IMR-90 (cell line): Measurements from ENCODE around the gene KCTD19. TPM values are rescaled to one million over a fixed set of nuclear protein-coding genes. Genes with fewer than 3 reads are reported as not detected.
"Not testable (repeated sequence)": the region's sequence is repeated elsewhere in the genome, so short reads cannot be mapped to it uniquely, and the experiment has no call there.

Experiments used
- ATAC-seq: fragments of 200-7000 bp; cut with Tn5 transposase; 2 replicates; pipeline ENCODE4 v1.9.1; 2020; ENCODE audit warnings: low read depth, mild to moderate bottlenecking, moderate library complexity
- BruUV-seq: library from RNA; stranded (reverse); fragments of 400-500 nt; replicated peaks from 2 replicates; lab custom pipeline; 2021; lab: Mats Ljungman, UMichigan
- CTCF ChIA-PET: fragments of 300-600 bp; formaldehyde crosslinking; extraction: SDS; loops from one replicate; lab custom pipeline; 2021; ENCODE audit warnings: antibody characterized with exemption; lab: Yijun Ruan, JAX
- POLR2A ChIA-PET: fragments of 300-600 bp; sonication (Branson Sonifier 250); formaldehyde crosslinking; loops from one replicate; lab custom pipeline; 2022; ENCODE audit warnings: antibody characterized with exemption; ENCODE audit not compliant: unreplicated experiment; lab: Charles Lee
- DNase-seq: peaks from one replicate; pipeline ENCODE4 v3.0.0; 2013
- H2AFZ ChIP-seq: replicated peaks from 2 replicates; pipeline ENCODE3; 2013; ENCODE audit warnings: low read length, mild to moderate bottlenecking; ENCODE audit not compliant: poor library complexity
- H2AK5ac ChIP-seq: 2 replicates; pipeline ENCODE4 v1.6.1; 2013; ENCODE audit warnings: low read depth, low read length, inconsistent platforms
- H2AK9ac ChIP-seq: replicated peaks from 2 replicates; pipeline ENCODE3; 2013; ENCODE audit warnings: mild to moderate bottlenecking, low read depth, low read length, moderate library complexity; ENCODE audit not compliant: poor library complexity
- H2BK120ac ChIP-seq: 2 replicates; pipeline ENCODE4 v1.6.1; 2013; ENCODE audit warnings: low read depth, low read length, inconsistent platforms
- H2BK15ac ChIP-seq: 3 replicates; pipeline ENCODE4 v1.6.1; 2013; ENCODE audit warnings: low read depth, low read length, inconsistent platforms
- H2BK20ac ChIP-seq: 2 replicates; pipeline ENCODE4 v1.6.1; 2013; ENCODE audit warnings: low read depth, mild to moderate bottlenecking, inconsistent platforms, low read length, moderate library complexity
- H2BK5ac ChIP-seq: 2 replicates; pipeline ENCODE4 v1.6.1; 2013; ENCODE audit warnings: mild to moderate bottlenecking, low read depth, low read length, inconsistent platforms; ENCODE audit not compliant: poor library complexity, severe bottlenecking
- H3K14ac ChIP-seq: replicated peaks from 2 replicates; pipeline ENCODE4 v1.6.1; 2013; ENCODE audit warnings: low read depth, low read length, inconsistent platforms
- H3K18ac ChIP-seq: 2 replicates; pipeline ENCODE4 v1.6.1; 2013; ENCODE audit warnings: low read depth, low read length, control low read depth
- H3K23ac ChIP-seq: 2 replicates; pipeline ENCODE4 v1.6.1; 2013; ENCODE audit warnings: low read depth, low read length, inconsistent platforms
- H3K27ac ChIP-seq: 2 replicates; pipeline ENCODE4 v1.5.1; 2013; ENCODE audit warnings: mild to moderate bottlenecking, control low read depth, low read length; ENCODE audit not compliant: insufficient read depth
- H3K27me3 ChIP-seq: 2 replicates; pipeline ENCODE4 v1.6.1; 2013; ENCODE audit warnings: low read length; ENCODE audit not compliant: control insufficient read depth, insufficient read depth
- H3K36me3 ChIP-seq: 2 replicates; pipeline ENCODE4 v1.6.1; 2013; ENCODE audit warnings: low read length, mixed read lengths; ENCODE audit not compliant: control insufficient read depth, insufficient read depth
- H3K4ac ChIP-seq: 2 replicates; pipeline ENCODE4 v1.6.1; 2013; ENCODE audit warnings: low read depth, low read length, inconsistent platforms
- H3K4me1 ChIP-seq: 2 replicates; pipeline ENCODE4 v1.6.1; 2013; ENCODE audit warnings: low read length, mixed read lengths; ENCODE audit not compliant: control insufficient read depth, insufficient read depth
- H3K4me2 ChIP-seq: 2 replicates; pipeline ENCODE4 v1.6.1; 2013; ENCODE audit warnings: low read depth, mild to moderate bottlenecking, control low read depth, low read length, moderate library complexity
- H3K4me3 ChIP-seq: 2 replicates; pipeline ENCODE4 v1.5.1; 2013; ENCODE audit warnings: low read depth, mild to moderate bottlenecking, control low read depth, low read length, moderate library complexity; ENCODE audit not compliant: insufficient read depth
- H3K56ac ChIP-seq: 2 replicates; pipeline ENCODE4 v1.6.1; 2013; ENCODE audit warnings: low read length, inconsistent platforms; ENCODE audit not compliant: insufficient read depth; ENCODE audit errors: extremely low read depth
- H3K79me1 ChIP-seq, 2 experiments: 2 replicates each; pipeline ENCODE4 v1.6.1; 2013; ENCODE audit warnings: low read length in 2 of 2, inconsistent platforms in 1 of 2, low read depth in 1 of 2
- H3K9ac ChIP-seq: 2 replicates; pipeline ENCODE4 v1.6.1; 2013; ENCODE audit warnings: low read depth, low read length, control low read depth
- H3K9me1 ChIP-seq: 2 replicates; pipeline ENCODE4 v1.6.1; 2013; ENCODE audit warnings: low read length, inconsistent platforms; ENCODE audit not compliant: insufficient read depth
- H3K9me3 ChIP-seq: 2 replicates; pipeline ENCODE4 v1.6.1; 2013; ENCODE audit warnings: low read length; ENCODE audit not compliant: control insufficient read depth, insufficient read depth
- H4K20me1 ChIP-seq: 2 replicates; pipeline ENCODE4 v1.6.1; 2013; ENCODE audit warnings: low read length, inconsistent platforms; ENCODE audit not compliant: insufficient read depth
- H4K5ac ChIP-seq: 2 replicates; pipeline ENCODE4 v1.6.1; 2013; ENCODE audit warnings: mild to moderate bottlenecking, low read depth, low read length, control low read depth
- H4K8ac ChIP-seq, 2 experiments: 2 replicates each; pipeline ENCODE4 v1.6.1; 2013; ENCODE audit warnings: low read depth in 2 of 2, low read length in 2 of 2, control low read depth in 1 of 2, inconsistent platforms in 1 of 2
- H4K91ac ChIP-seq: 2 replicates; pipeline ENCODE4 v1.6.1; 2013; ENCODE audit warnings: low read depth, low read length, inconsistent platforms; ENCODE audit not compliant: insufficient read depth
- WGBS, 2 experiments: methylation state at CpG; one replicate each; pipeline versions ENCODE4 v1.1.5 to v1.1.7; 2013; ENCODE audit warnings: missing lambda C conversion rate in 2 of 2; ENCODE audit not compliant: insufficient read length in 1 of 2; ENCODE audit errors: extremely low coverage in 2 of 2; 5-methylcytosine and 5-hydroxymethylcytosine counted together
- dilution Hi-C: fragments of 300-500 bp; cut with HindIII; formaldehyde crosslinking; loops from one replicate; pipeline ENCODE4 v1.14.3; 2018; ENCODE audit warnings: low sequenced_read_pairs; ENCODE audit not compliant: unreplicated experiment
- in situ Hi-C: fragments of 300-500 bp; cut with MboI; formaldehyde crosslinking; loops from 3 replicates; pipeline ENCODE4 v1.14.3; 2019; ENCODE audit warnings: low sequenced_read_pairs, inconsistent platforms, mixed read lengths
- intact Hi-C: fragments of 100-400 bp; cut with micrococcal nuclease; formaldehyde crosslinking; loops from 2 replicates; pipeline ENCODE4 v1.10.0; 2022
- polyA plus RNA-seq, 3 experiments: library from polyadenylated mRNA; depleted of rRNA; stranded (reverse); fragments of >200 nt; gene quantifications; 2 replicates each; pipeline ENCODE4 v1.2.3, GENCODE V29; 2012; ENCODE audit warnings: low replicate concordance in 1 of 3
- total RNA-seq: library from RNA; depleted of rRNA; stranded (reverse); fragments of >200 nt; gene quantifications from 2 replicates; pipeline ENCODE4 v1.2.3, GENCODE V29; 2012

KCTD19 gene
- total and polyA plus RNA-seq, 2 of the 4 experiments (the other 2 are of a cell fraction) = under 0.01 to 0.07 TPM

- DNase-seq, H3K79me1 ChIP-seq, H3K4me3 ChIP-seq, H2BK15ac ChIP-seq, H3K27me3 ChIP-seq, ATAC-seq, H3K14ac ChIP-seq, H4K20me1 ChIP-seq, H3K4ac ChIP-seq, POLR2A ChIA-PET, in situ Hi-C loops, H3K9me3 ChIP-seq, H4K91ac ChIP-seq, H2BK20ac ChIP-seq, H4K5ac ChIP-seq, dilution Hi-C loops, H3K9ac ChIP-seq, H2BK5ac ChIP-seq, H2BK120ac ChIP-seq, BruUV-seq, H2AK5ac ChIP-seq, H3K4me2 ChIP-seq, H4K8ac ChIP-seq, CTCF ChIA-PET, H2AFZ ChIP-seq, H3K18ac ChIP-seq, H2AK9ac ChIP-seq, H3K23ac ChIP-seq, intact Hi-C loops, H3K36me3 ChIP-seq, H3K27ac ChIP-seq, H3K9me1 ChIP-seq, H3K56ac ChIP-seq: not testable (repeated sequence)
- 96% methylated on average over 5 of the region's 11 CpGs; no CpG with 5 or more reads in 1 of the 2 experiments for WGBS, 2 experiments
- H3K4me1 ChIP-seq = peaks cover 12% of the 10 kb centered on the region
Measured at GRCh38 chr16:67376012-67376411, 49.5 kb upstream of the KCTD19 start.
